DMS79 (cell line): ENCODE results near the gene GSDME.
A peak's percentile ranks its signal among the peaks of the same experiment; 100 is the strongest.

Source experiments
- DNase-seq: peaks from one replicate; lab custom pipeline; 2025; lab: John Stamatoyannopoulos, UW

Gene GSDME

DNA sequence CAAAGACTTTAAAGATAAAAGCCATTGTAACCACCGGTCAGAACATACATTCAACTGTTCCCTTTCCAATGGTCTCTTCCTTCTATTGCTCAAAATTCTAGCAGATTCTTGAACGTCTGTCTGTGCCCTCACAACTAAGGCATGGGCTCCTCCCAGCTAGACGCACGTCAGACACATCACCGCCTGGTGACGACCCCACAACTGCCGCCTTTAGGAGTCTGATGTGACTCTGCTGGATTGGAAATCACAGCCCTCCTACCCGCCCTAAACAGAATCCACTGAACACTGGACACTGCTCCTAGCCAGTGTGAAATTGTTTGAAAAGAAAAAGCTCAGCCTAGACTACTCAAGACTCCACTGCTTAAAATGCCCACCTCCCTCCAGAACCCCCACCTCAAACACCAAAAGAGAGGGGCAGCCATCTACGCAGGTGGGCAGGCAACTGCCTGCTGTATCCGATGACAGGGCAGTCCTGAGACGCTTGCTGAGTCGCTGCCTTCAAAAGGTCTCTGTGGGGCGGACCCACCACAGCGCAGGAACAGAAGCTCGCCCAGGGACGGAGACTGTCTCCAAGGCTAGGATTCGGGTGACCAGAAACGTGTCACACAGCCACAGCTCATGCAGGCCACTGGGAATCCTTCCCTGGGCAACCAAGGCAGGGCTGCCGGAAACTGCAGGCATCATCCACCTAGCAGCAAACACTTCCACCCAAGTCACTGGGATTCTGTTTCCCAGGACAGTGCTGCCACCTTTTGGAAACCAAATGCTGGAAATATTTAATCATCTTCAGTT lies 34.7 kb downstream of the GSDME start:
- no peak for DNase-seq

DNA sequence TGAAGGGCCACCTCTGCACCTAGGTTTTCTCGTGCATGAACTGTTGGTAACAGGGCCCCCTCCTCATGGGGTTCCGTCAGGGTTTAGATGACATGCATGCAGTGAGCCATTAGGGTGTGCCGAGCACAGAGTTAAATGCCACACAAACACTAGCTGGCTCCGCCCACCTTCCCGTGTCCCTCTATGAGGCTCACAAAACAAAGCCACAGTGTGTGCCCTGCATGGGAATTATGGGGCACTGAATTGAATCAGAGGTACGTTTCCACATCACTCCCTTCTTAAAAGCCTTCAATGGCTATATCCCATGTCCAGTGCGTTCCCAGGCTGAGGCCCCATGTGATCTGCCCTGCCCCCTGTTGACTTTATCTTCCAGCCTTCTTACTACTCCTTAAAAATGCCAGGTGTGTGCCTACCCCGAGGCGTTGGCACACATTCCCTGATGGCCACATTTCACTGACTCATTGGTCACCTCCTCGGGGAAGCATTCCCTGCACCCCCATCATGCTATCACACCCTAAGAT lies 35.7 kb downstream of the GSDME start:
- no peak for DNase-seq

DNA sequence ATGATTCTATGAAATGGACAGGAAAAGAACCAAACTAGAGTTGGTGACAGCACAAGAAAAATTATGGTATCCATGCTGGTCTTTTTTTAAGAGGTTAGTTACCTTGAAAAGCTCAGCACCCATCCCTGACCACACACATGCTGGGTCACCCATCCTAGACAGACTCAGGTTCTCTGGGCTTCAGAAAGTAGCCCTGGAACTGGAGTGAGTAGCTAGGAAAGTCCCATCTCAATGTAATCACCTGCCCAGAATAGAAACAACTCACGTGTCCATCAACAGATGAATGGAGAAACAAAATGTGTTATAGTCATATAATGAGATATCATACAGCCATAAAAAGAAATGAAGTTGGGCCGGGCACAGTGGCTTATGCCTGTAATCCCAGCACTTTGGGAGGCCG lies 37.0 kb downstream of the GSDME start:
- DNase-seq = no peak

DNA sequence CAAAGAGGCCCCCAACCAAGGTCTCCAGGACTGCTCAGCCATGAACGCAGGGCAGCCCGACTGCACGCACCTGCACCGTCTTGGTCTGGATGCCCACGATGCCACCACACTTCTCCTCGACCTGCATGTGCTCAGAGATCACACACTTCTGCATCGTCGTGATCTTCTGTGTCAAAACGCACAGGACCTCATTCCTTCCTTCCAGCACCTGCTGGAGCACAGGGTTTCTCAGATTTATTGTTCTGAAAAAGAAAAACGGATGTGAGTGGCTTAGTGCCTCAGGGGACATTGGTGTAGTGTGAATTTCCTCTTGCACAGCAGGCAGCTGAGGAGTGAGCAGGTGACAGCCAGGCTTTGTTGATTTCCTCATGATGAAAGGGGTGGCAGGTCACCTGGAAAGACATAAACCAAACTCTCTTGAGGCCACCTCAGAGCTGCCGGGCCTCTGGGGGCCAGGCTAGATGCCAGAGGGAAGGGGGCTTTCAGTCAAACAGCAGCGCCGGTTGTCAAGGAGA lies 38.2 kb downstream of the GSDME start:
- peak; percentile 16 for DNase-seq

DNA sequence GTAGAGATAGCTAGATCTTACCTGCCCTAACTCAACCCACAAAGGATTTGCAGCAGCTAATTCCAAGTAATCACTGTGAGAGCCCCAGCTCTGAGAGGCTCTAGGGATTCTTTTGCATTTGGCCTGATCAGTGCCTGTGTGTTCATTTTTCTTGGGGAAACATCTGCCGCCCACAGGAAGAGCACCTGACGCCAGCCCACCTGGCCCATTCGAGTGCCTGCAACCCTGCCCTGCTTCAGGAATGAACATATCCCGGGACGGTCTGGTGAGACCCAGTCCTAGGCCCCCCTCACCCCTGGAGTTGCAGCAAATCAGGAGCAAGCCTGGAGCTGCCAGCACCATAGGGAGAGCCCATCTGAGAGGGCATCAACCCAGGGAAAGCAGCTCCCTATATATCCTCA lies 38.8 kb downstream of the GSDME start:
- DNase-seq = no peak

DNA sequence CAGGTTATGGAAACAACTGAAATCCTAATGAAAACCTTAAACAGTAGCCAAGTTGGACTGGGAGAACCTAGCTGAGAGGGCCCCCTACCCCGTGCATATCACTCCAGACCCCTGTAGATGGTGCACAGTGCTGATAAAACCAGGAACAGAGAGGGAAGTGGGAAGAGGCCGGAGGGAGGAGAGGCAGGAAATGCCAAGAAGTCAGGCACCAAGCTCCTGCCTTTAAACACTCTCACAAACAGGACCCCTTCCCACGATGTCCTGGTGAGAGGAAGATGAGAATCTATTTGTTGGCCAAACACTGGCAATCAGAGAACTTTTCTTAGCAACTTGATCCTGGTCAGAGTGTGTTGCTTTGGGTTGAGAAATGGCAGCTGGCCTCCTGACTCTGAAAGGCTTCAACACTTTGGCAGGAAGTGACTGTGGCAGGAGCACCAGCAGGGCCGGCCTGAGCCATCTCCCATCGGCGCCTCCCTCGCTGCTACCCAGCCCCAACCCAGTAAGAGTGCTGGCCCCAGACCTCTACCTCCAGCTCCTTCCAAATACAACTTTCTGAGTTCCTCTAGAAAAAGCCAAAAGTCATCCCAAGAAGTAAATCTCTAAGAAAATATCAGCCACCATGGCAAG lies 39.5 kb downstream of the GSDME start:
- no peak for DNase-seq

DNA sequence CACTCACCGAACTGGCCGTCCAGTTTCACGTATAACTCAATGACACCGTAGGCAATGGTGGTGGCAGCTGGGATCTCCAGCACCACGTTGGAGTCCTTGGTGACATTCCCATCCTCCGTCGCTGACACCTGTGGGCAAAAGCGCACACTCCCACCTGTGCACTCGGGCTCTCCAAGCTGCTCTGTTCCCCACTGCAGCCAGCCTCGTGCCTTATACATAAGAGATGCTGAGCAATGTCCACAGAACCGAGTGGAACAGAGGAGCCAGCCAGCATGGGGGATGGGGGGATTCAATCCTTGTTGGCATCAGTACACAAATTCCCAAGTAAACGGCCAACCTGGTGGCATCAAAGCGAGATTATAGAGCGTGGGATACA lies 40.0 kb downstream of the GSDME start:
- DNase-seq = no peak

DNA sequence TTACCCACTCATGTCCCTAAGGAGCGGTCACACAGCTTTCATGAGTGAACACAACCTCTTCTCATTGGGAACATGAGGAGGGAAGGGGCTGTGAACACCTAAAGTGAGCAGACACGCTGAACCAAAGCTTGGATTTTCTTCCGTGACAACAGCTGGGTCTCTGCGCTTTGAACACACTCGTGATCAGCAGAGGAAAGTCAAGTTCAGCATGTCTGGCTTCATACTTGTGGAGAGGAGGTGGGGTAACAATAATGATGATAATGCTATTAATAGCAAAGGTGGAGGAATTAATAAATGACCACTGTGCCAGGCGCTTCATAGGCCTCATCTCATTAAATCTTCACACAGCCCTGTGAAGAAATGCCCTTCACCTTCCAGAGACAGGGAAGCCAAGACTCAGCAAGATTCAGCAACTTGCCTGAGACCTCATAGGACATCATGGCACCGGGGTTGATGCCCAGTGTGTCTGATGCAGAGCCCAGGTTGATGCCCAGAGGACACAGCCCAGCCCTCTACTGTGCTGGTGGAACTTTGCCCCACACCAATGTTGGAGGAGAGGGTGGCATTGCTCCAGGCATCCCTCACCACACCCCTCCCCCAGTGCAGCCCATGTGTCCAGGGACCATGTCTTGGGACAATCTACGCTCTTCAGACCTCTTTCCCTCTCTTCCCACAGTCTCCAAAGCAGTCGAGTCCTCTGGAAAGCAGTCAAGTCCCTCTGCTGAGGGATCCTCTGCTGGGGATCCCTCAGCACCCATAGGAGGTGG lies 40.6 kb downstream of the GSDME start:
- DNase-seq = no peak

DNA sequence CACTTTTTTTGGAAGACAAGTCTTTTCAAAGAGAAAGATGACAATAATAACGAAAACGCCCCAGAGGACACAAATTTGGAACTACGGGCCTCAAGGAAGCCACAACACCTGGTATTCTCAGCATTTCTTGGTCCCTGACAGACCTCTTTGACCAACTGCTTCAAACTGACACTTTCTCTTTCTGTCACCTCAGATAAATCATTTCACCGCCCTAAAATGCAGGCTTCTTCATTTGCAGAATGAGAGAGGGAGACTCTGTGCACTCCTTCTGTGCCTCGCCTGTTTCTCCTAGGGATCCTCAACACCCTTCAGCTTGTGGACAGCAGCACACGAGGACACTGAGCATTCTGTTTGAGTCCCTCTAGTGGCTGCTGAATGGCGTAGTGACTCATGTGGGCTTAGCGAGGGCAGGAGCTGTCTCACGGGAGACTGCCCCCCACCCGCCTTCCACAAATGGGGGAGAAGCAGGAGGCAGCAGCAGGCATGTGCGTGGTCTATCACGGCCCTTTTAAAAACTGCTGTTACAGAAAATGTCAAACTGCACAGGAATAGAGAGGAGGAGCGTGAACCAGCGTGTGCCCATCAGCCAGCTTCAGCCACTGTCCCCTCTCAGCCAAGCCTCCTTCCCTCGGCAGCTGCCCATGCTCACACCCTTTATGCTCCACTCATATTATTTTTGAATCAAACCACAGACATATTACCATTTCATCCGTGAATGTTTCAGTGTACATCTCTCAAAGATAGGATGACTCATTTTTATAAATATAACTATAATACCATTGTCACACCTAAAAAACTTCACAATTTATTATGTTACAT lies 41.4 kb downstream of the GSDME start:
- no peak for DNase-seq

DNA sequence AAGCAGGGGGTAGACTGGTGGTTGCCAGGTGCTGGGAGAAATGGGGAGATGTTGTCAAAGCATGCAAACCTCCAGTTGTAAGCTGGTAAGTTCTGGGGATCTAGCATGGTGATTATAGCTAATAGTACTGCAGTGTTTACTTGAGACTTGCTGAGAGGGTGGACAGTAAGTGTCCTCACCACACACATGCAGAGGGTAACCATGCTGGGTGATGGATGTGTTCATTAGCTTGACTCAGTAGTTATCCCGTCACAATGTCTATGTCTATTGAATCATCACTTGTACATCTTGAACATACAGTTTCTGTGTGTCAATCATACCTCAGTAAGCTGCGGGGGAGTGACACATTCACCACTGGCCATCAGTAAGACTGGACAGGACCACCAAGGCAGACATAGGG lies 42.1 kb downstream of the GSDME start:
- DNase-seq = no peak

DNA sequence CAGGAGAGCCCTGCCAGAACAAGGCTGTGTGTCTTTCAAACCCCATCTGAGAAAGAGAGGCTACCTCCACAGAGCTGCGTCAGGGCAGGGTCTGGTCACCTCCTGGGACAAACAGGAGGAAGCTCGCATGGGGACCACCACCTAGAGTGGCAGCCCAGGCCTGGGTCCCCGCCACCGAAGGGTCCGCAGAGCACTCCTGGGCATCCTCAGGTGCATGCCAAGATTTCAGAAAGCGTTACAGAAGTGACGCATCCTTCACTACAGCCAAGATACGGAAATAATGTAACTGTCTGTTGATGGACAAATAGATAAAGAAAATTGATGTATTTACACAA lies 42.6 kb downstream of the GSDME start:
- no peak for DNase-seq

DNA sequence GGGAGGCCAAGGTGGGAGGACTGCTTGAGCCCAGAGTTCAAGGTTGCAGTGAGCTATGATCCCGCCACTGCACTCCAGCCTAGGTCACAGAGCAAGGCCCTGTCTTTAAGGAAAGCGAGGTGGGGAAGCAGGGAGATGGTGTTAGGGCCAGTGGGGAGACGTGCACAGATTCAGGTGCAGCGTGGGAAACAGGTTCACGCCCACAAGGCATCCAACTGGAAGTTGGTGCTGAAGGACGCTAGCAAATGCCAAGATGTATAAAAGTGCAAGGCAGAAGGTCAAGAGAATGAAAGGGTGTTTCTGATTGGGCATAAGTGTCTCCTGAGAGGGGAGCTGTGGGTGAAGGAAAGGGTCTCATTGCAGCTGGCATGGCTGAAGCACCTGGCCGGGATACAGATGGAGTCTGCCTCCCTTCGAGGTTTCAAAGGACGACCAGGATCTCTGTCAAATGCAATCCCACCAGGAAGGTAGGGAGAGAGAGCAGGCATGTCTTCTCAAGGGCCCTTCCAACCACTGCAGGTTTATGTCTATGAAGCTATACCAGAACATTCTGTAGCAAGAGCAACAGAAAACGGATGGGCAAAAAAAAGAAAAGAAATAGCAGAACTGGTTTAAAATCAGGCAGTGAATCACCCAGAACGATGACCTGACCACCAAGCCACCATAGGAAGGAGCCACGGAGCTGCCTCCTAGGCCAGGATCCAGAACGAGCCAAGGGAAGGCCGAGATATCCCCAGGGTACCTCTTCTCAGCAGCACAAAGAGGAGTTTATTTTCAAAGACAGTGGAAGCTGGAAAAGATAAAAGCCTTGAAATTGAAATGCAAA lies 43.2 kb downstream of the GSDME start:
- DNase-seq = no peak

DNA sequence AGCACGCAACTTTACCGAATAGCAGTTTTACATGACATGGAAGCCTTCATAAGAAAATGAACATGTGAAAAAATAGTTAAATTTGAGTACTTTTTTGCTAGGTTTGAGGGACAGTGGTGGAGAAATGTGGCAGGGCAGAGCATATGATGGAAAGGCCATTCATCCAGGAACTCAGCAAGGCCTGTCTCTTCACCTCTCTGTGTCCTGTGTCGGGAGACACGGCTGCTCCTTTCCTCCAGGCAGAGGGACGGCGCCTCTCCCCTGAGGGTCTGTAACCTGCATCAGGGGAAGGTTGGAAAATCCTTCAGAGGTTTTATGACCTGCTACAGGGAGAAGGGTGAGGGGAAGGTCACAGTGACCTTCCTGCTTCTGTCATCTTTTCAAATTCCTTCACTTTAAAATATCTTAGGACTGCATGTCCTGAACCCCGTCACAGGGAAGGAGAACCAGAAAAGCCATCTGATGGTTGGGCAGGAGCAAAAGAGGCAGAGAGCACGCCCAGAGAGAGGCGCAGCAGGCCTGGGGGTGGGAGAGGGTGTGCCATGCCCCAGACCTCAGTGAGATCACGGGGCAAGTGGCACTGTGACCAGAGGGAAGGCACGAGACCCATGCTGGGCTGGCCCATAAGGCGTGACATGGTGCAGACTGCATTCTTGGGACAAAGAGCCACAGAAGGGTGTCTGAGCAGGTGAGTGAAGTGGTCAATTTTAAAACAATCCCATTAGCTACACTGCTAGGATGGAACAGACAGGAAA lies 44.0 kb downstream of the GSDME start:
- DNase-seq = no peak

DNA sequence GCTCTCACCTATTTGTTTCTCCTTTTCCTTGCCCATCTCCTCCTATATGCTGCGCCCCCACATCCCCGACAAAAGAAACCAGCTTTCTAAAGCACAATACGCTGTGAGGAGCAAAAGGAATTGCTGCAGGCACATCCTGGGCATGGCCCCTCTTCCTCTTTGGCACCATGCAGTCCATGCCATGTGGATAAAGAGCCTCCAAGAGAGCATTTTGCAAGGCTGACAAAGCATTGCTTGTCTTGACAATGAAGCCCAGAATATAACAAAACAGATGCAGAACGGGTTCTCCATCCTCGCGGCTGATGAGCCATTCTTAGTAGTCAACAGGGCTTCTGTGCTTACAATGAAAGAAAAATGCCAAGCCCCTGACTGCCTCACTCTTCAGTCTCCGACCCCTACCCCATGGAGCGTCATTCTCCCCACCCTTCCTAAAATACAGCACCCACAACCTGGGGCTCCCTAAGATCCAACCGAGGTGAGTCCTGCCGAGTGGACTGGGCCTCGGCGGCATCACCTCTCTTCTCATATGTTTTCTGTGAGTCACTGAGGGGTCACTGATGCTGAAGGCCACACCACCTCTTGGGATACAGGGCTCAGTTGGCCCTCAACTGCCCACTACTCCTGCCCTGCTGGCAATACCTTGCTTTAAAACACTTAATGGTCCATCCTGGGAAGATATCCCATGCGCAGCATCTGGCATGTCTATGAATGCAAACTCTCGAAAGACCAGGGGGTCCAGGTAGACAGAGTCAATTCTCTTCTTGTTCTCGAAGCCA lies 47.5 kb downstream of the GSDME start:
- DNase-seq = no peak

DNA sequence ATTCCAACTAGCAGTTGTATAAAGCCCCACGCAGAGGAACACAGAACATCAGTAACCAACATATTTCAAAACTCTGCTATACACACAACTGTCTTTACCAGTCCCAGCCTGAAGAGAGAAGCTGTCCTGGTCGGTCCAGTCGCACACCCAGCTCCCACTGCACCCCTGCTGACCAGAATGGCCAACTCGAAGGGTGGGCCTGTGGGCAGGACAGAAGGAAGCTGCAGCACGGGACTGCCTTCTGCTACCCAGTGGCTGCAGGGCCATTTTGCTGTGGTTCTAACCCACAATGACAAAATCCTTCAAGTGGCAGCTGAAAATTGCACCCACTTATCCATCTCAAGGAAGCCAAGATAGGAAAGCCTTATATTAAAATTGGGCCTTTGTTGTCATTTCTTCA lies 48.2 kb downstream of the GSDME start:
- DNase-seq = no peak

DNA sequence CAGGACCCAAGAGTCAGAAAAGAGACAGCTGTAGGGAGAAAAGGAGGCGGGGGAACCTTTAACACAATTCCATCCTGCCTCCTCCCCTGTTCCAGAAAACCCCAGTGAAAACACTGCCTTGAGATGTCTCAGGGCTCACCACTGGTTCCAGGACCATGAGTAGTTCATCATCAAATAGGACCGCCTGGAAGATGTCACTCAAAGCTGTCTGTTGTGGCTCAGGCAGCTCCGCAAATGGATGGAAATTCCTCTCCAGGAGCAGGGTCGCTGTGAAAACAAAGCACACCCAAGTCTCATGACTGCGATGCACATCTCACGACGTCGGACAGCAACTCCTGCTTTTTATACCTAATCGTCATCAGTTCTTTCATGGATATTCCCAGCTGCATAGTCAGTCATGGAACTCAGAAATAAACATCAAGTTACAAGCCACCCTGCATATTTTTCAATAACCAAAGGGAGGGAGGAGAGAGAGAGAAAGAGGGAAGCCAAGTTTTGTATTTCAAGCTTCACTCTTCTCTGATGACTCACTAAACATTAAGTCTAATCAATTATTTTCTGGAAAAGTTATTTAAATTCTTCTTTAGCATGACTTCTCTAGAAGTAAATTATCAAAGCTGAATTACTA lies 49.2 kb downstream of the GSDME start:
- no peak for DNase-seq

DNA sequence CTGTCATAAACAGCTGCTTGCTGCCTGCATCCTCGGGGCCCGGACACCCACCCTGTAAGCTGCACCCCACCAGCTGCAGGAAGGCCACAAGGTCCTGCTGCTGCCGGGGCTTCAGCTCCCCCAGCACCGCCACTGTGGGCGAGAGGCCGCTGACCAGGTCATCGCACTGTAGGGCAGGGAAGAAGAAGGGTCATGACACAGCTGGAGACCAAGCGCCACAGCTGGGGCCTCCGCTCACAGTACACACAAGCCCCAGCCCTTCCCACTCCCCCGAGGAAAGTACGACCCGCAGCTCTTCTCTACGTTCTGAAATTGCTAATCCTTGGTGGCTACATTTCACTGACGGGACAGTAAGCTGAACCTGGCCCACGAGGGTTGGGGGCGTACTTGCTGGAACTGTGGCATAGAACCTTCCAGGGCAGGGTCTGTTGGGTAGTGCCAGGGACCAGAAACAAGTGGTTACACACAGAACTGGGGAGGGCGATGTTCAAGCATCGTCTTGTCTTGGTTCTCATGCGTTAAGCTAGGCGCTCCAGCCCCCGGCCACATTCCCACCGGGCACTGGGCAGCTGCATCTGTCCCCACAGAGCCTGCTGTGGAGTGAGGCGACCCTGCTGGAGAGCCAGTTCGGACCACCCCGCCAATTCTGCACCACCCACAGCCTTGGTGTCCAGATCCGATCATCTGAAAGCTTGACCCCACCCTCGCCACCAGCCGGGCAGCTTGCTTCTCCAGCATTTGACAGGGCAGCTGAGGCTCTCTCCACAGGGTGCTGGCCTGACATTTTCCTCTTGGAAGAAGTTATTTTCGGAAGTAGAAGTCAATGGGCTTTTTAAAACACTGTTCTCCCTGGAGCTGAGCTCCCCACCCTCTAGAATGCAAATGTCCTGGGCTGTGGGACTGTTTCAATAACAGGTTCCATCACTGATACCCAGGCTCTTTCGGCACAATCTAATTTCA lies 50.8 kb downstream of the GSDME start:
- DNase-seq = no peak

DNA sequence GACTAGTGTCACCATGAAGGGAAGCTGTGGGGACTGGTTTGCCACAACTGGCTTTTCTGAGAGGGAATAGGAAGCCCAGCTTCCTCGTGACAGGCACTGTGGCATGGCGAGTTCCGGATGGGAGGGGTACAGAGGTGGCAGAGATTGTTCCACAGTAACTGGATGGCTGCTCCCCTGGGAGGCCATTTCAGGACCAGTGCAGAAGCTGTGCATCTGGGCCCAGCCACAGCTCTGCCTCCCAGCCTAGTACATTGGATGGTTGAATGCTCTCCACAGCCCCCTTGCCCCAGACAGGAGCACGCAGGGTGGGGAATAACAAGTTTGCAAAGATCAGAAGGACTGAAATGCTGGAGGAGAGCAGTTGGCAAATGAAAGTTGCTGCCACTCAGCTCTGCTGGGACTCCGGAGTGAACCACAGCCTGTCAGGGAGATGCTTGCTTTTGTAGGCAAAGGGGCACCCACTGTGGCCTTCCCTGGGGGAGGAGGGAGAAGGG lies 51.8 kb downstream of the GSDME start:
- no peak for DNase-seq
